Neural progenitor cell (in vitro differentiated cells): Measurements from ENCODE around the gene SAG. TPM values are rescaled to one million over a fixed set of nuclear protein-coding genes. Genes with fewer than 3 reads are reported as not detected.

ENCODE experiments used
- DNase-seq: peaks from one replicate; pipeline ENCODE4 v3.0.0-alpha.2; 2016; ENCODE audit warnings: low spot score
- H2AFZ ChIP-seq: fragments of 200-600 bp; sonication (generic); replicated peaks from 2 replicates; pipeline ENCODE4 v1.6.1; 2016; ENCODE audit warnings: antibody characterized with exemption
- H3F3A ChIP-seq: fragments of 200-600 bp; sonication (generic); 2 replicates; pipeline ENCODE4 v1.6.1; 2016; ENCODE audit warnings: antibody characterized with exemption, low read depth
- H3K27ac ChIP-seq: fragments of 200-600 bp; sonication (generic); 2 replicates; pipeline ENCODE4 v1.5.1; 2016; ENCODE audit warnings: mild to moderate bottlenecking
- H3K27me3 ChIP-seq: fragments of 200-600 bp; sonication (generic); 2 replicates; pipeline ENCODE4 v1.6.1; 2016; ENCODE audit warnings: mild to moderate bottlenecking, moderate library complexity
- H3K36me3 ChIP-seq: fragments of 200-600 bp; sonication (generic); 2 replicates; pipeline ENCODE4 v1.5.1; 2016
- H3K4me1 ChIP-seq: fragments of 200-600 bp; sonication (generic); 2 replicates; pipeline ENCODE4 v1.6.1; 2016; ENCODE audit warnings: mixed run types
- H3K4me2 ChIP-seq: fragments of 200-600 bp; sonication (generic); 2 replicates; pipeline ENCODE4 v1.6.1; 2016
- H3K4me3 ChIP-seq: fragments of 200-600 bp; sonication (generic); 2 replicates; pipeline ENCODE4 v1.5.1; 2016
- H3K79me2 ChIP-seq: fragments of 200-600 bp; sonication (generic); 2 replicates; pipeline ENCODE4 v1.6.1; 2016; ENCODE audit warnings: low read depth
- H3K9ac ChIP-seq: fragments of 200-600 bp; sonication (generic); 2 replicates; pipeline ENCODE4 v1.6.1; 2016
- H3K9me3 ChIP-seq: fragments of 200-600 bp; sonication (generic); 2 replicates; pipeline ENCODE4 v1.5.1; 2016; ENCODE audit warnings: low read depth
- H4K20me1 ChIP-seq: fragments of 200-600 bp; sonication (generic); 2 replicates; pipeline ENCODE4 v1.6.1; 2016; ENCODE audit warnings: low read depth
- H3K27ac Mint-ChIP-seq: 3 replicates; pipeline ENCODE4 v1.8.0; 2021; ENCODE audit warnings: mixed read lengths
- H3K27me3 Mint-ChIP-seq: 2 replicates; pipeline ENCODE4 v1.8.0; 2022; ENCODE audit warnings: low read depth, mild to moderate bottlenecking, inconsistent platforms, moderate library complexity, mixed read lengths; ENCODE audit not compliant: insufficient read depth
- H3K36me3 Mint-ChIP-seq: 3 replicates; pipeline ENCODE4 v1.8.0; 2021; ENCODE audit warnings: mixed read lengths
- H3K4me1 Mint-ChIP-seq: 3 replicates; pipeline ENCODE4 v1.8.0; 2021; ENCODE audit warnings: mixed read lengths
- H3K4me3 Mint-ChIP-seq: 3 replicates; pipeline ENCODE4 v1.8.0; 2021; ENCODE audit warnings: mild to moderate bottlenecking, moderate library complexity, mixed read lengths
- H3K9me3 Mint-ChIP-seq: 3 replicates; pipeline ENCODE4 v1.8.0; 2020; ENCODE audit warnings: mixed read lengths
- EZH2 ChIP-seq: fragments of 200-600 bp; sonication (generic); IDR thresholded peaks from 2 replicates; pipeline ENCODE4 v1.6.1; 2017; ENCODE audit warnings: antibody characterized with exemption, mild to moderate bottlenecking, moderate library complexity
- EZH2phosphoT487 ChIP-seq: fragments of 200-600 bp; sonication (generic); IDR thresholded peaks from 2 replicates; pipeline ENCODE4 v1.6.1; 2017; ENCODE audit warnings: antibody characterized with exemption
- total RNA-seq: library from RNA; depleted of rRNA; stranded (reverse); fragments of >200 nt; gene quantifications from 2 replicates; pipeline ENCODE4 v1.2.3, GENCODE V29; 2015; ENCODE audit warnings: low replicate concordance
- TF ChIP-seq, protein P1 (sequence below): fragments of 200-600 bp; sonication (generic); IDR thresholded peaks from 2 replicates; pipeline ENCODE4 v1.5.1; 2017; ENCODE audit warnings: antibody characterized with exemption, mild to moderate bottlenecking

The SAG gene
- total RNA-seq, 1 donor from 2014 or later: not detected

DNA sequence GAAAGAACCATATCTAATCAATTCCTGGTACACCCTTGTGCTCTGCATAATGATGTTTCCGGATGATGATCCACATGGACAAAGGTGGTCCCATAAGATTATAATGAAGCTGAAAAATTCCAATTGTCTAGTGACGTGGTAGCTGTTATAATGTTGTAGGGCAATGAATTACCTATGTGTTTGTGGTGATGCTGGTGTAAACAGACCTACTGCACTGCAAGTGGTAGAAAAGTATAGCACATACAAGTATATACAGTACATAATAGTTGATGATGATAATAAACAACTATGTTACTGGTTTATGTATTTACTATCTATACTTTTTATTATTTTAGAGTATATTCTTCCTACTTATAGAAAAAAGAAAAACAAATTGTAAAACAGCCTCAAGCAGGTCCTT lies 55.1 kb downstream of the SAG start:
- peaks cover 7% of the 10 kb centered on the region for H3K4me1 Mint-ChIP-seq
- peaks cover 20% of the 10 kb centered on the region for H3K36me3 Mint-ChIP-seq
- TF ChIP-seq EZH2 (no peak), EZH2phosphoT487 (no peak)
- TF ChIP-seq, protein P1, sequence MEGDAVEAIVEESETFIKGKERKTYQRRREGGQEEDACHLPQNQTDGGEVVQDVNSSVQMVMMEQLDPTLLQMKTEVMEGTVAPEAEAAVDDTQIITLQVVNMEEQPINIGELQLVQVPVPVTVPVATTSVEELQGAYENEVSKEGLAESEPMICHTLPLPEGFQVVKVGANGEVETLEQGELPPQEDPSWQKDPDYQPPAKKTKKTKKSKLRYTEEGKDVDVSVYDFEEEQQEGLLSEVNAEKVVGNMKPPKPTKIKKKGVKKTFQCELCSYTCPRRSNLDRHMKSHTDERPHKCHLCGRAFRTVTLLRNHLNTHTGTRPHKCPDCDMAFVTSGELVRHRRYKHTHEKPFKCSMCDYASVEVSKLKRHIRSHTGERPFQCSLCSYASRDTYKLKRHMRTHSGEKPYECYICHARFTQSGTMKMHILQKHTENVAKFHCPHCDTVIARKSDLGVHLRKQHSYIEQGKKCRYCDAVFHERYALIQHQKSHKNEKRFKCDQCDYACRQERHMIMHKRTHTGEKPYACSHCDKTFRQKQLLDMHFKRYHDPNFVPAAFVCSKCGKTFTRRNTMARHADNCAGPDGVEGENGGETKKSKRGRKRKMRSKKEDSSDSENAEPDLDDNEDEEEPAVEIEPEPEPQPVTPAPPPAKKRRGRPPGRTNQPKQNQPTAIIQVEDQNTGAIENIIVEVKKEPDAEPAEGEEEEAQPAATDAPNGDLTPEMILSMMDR: no peak

DNA sequence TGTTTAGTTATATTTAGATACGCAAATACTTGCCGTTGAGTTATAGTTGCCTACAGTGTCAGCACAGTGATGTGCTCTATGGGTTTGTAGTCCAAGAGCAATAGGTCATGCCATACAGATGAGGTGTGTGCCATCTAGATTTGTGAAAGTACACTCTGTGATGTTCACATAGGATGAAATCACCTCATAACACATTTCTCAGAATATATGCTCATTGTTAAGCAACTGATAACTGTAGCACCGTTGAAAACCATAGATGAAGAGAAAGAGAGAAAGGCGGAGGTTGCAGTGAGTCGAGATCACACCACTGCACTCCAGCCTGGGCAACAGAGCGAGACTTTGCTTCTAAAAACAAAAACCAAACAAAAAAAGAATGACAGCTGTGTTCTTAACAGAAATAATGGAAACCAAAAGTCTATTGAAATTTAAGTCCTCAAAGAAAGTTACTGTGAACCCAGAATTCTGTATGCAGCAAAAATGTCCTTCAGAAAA lies 56.2 kb downstream of the SAG start:
- Mint-ChIP-seq H3K4me1 (peaks cover 7% of the 10 kb centered on the region), H3K27me3 (peaks cover 2% of the 10 kb centered on the region), H3K4me3 (no peak overlapping the region), H3K9me3 (peaks cover 4% of the 10 kb centered on the region), H3K27ac (no peak overlapping the region), H3K36me3 (peaks cover 17% of the 10 kb centered on the region)
- Histone ChIP-seq H3K27ac (no peak overlapping the region), H3K4me1 (no peaks in the 10 kb centered on the region), H3K79me2 (peaks cover under 1% of the 10 kb centered on the region), H3K9me3 (no peaks in the 10 kb centered on the region), H3K4me3 (no peak overlapping the region), H4K20me1 (no peaks in the 10 kb centered on the region), H3K27me3 (no peaks in the 10 kb centered on the region), H2AFZ (no peak overlapping the region), H3K9ac (no peak overlapping the region), H3K4me2 (no peak overlapping the region), H3K36me3 (no peaks in the 10 kb centered on the region), H3F3A (no peaks in the 10 kb centered on the region)
- no peak for DNase-seq
- TF ChIP-seq, protein P1: no peak
- TF ChIP-seq EZH2phosphoT487: no peak
- no peak for TF ChIP-seq EZH2

More for the DNA sequence above, 55.1 kb downstream of the SAG start:
- DNase-seq: no peak
- Histone ChIP-seq H3K27me3 (no peaks in the 10 kb centered on the region), H3K36me3 (no peaks in the 10 kb centered on the region), H3K4me3 (no peak overlapping the region), H3K4me2 (no peak overlapping the region), H3K4me1 (no peaks in the 10 kb centered on the region), H3F3A (no peaks in the 10 kb centered on the region), H4K20me1 (no peaks in the 10 kb centered on the region), H3K27ac (no peak overlapping the region), H2AFZ (no peak overlapping the region), H3K9me3 (no peaks in the 10 kb centered on the region), H3K9ac (no peak overlapping the region), H3K79me2 (peaks cover 8% of the 10 kb centered on the region)
- Mint-ChIP-seq H3K4me3 (no peak overlapping the region), H3K27me3 (peaks cover 2% of the 10 kb centered on the region), H3K9me3 (peaks cover 4% of the 10 kb centered on the region), H3K27ac (no peak overlapping the region)

DNA sequence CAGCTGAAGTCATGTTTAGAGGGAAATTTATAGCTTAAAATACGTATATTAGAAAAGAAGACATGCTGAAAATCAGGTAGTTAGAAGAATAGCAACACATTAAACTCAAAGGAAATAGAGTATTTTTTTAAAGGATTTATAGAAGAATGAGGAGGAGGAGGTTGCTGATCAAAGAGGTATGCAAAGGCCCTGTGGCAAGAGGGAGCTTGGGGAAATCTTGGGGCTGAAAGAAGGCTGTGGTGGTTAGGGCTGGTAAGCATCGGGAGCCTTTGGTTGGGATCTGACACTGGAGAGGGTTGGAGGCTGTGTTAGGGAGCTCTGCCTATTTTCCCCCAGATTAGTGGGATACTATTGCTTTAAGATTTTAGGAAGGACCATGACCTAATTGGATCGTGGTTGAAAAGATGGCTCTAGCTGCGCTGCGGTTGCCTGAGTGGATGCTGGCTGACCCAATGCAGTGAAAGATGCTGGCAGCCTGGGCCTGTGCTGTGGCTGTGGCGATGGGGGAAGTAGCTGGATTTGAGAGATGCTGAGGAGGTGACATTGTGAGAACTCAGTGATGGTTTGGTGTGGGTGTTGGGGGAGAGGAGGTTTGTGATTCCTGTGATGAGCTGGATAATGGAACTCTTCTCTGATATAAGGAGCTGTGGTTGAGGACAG lies 58.4 kb downstream of the SAG start:
- peaks cover 2% of the 10 kb centered on the region for H3K27me3 Mint-ChIP-seq
- H2AFZ ChIP-seq: no peak overlapping the region
- H3K4me1 Mint-ChIP-seq: peaks cover 4% of the 10 kb centered on the region
- H3K36me3 ChIP-seq: no peaks in the 10 kb centered on the region
- no peaks in the 10 kb centered on the region for H3K9me3 ChIP-seq
- H3K4me3 ChIP-seq: no peak overlapping the region
- H3K9me3 Mint-ChIP-seq: peaks cover 4% of the 10 kb centered on the region
- H3K4me2 ChIP-seq: no peak overlapping the region
- H3K9ac ChIP-seq: no peak overlapping the region
- H3F3A ChIP-seq: no peaks in the 10 kb centered on the region
- peaks cover 5% of the 10 kb centered on the region for H3K4me1 ChIP-seq
- no peak overlapping the region for H3K4me3 Mint-ChIP-seq
- no peak for TF ChIP-seq EZH2phosphoT487
- no peak for TF ChIP-seq EZH2
- TF ChIP-seq, protein P1: no peak
- H3K27me3 ChIP-seq: no peaks in the 10 kb centered on the region
- no peaks in the 10 kb centered on the region for H4K20me1 ChIP-seq
- peaks cover 14% of the 10 kb centered on the region for H3K36me3 Mint-ChIP-seq
- H3K27ac ChIP-seq: no peak overlapping the region
- no peak overlapping the region for H3K27ac Mint-ChIP-seq
- no peaks in the 10 kb centered on the region for H3K79me2 ChIP-seq
- DNase-seq: no peak
